Ramos (cell line): ENCODE data around the gene IFNA6.
"Not testable (repeated sequence)": the region's sequence is repeated elsewhere in the genome, so short reads cannot be mapped to it uniquely, and the experiment has no call there.

Experiments used
- in situ Hi-C: fragments of 300-500 bp; cut with MboI; formaldehyde crosslinking; loops from one replicate; pipeline ENCODE4 v1.14.3; 2022; ENCODE audit warnings: low sequenced_read_pairs; ENCODE audit not compliant: unreplicated experiment

The IFNA6 gene

GRCh38 chr9:21350787-21351186 is at the start of gene IFNA6:
IFNA6 (minus strand) TSS chr9:21350887; CDS start chr9:21350887, 0 bp downstream.
- in situ Hi-C loops, result no loop called here

- in situ Hi-C loops, result no loop called here
Measured at GRCh38 chr9:21399956-21400355, 49.3 kb upstream of the IFNA6 start.

DNA sequence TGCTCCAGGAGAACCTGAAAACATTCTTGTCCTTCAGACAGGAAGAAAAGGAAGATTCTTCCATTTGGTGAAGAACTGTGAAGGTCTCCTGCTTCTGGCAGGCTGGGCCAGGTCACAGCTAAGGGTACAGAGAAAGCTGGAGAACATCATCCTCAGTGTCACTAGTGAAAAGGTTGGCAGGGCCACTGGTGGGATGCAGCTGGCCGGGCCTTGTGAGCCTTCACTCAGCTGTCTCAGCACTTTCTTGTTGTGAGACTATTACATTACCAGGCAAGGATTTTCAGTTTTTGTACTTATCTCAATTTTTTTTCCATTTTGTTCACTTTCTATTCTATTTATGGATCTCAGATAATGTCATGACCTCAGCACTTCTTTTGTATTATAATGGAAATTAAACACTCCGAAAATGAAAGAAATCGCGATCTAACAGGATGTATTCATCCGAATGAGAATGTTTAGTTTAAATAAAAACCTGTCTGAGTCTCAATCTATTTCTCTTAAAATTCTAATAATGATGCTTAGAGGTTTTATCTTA is 48.3 kb upstream of the IFNA6 start:
- in situ Hi-C loops, result no loop called here

DNA sequence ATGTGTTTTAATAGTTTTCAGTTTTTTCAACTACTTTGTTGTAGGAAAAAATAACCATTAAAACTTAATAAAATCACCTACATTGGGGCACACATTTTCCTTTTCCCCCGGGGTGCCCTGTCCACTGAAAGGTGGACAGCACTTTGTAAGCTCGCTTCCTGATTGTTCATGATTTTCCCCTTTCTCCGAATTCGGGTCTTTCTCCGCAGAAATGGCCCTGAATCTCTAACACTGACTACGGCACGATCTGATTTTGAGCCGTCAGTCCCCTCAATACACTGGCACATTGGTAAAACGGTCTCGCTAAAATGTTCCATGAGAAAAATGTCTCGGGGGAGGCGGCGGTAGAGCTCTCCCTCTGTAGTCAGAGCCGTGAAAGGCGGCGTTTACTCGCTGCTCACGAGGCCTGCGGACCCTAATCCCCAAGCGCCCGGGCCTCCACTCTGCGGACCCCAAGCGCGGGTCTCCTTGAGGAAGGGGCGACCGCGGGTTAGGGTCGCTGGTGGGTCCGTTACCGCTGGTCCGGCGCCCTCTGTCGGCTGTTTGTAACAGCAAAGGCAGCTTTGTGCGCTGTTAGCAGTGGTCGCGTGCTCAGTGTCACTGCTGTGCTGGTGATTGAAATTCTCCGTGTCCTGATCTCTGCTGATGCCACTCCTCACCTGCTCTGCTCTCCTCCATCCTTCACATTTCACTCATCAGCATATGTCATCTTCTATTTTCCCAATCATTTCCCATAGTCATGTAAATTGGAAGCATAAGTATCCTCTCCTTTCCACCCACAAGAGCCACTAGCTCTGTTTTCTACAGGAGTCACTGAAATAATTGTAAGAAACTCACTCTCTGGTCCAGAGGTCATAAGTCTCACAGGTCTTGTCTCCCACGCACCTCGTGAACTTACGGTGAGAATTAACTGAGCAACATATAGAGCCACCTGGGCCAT is 45.4 kb upstream of the IFNA6 start:
- in situ Hi-C loops, result no loop called here

GRCh38 chr9:21392270-21392669 is 41.6 kb upstream of the IFNA6 start:
- in situ Hi-C loops, result no loop called here

- in situ Hi-C loops, result no loop called here
Measured at GRCh38 chr9:21385131-21385670, 34.5 kb upstream of the IFNA6 start, which contains the start of gene IFNA2. IFNA2 (minus strand) TSS chr9:21385398; CDS start chr9:21385329, 69 bp downstream.

GRCh38 chr9:21383627-21384026 is 32.9 kb upstream of the IFNA6 start:
- in situ Hi-C loops, result no loop called here

- in situ Hi-C loops, result no loop called here
Measured at GRCh38 chr9:21381448-21382339, 31.0 kb upstream of the IFNA6 start.

- in situ Hi-C loops, result not testable (repeated sequence)
Measured at GRCh38 chr9:21371467-21371866, 20.8 kb upstream of the IFNA6 start.

- in situ Hi-C loops, result no loop called here
Measured at GRCh38 chr9:21367957-21368356, 17.3 kb upstream of the IFNA6 start, which contains the start of gene IFNA13. IFNA13 (minus strand) TSS chr9:21368057; CDS start chr9:21368010, 47 bp downstream.

DNA sequence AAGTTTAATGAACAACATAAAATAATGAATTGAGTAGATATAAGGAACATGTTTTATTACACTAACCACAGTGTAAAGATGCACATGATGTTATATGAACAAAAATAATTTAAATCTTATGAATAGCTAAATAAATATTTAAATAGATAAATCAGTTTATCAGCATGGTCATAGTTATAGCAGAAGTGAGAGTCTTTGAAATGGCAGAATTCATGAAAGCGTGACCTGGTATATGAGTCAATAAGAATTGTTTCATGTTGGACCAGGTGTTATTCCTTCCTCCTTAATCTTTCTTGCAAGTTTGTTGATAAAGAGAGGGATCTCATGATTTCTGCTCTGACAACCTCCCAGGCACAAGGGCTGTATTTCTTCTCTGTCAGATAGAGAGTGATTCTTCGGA is 16.5 kb upstream of the IFNA6 start:
- in situ Hi-C loops, result not testable (repeated sequence)

GRCh38 chr9:21362287-21362686 is 11.6 kb upstream of the IFNA6 start:
- in situ Hi-C loops, result no loop called here

- in situ Hi-C loops, result no loop called here
Measured at GRCh38 chr9:21357479-21358460, 7.1 kb upstream of the IFNA6 start.

DNA sequence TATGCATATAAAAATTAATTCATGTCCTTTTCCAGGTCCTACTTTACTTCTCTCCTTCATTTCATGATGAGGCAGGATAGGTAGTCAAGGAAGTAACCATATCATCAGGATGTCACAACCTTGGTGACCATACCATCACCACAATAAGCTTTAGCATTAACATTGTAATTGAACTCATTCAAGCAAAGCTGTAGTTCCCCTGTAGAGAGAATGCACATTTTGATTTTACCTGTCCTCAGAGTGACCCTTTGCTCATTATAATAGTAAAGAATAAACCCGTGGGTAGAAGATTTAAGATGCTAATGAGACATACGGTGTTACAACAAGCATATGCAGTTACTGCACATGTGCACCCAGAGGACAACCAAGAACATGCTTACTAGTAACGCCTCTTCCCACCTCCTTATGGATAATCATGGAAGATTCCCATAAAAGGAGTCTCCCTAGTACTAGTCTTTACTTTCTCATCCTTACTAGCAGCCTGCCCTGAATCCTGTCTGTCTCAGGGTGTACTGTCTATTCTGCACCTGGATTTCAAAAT is 2.2 kb downstream of the IFNA6 start:
- in situ Hi-C loops, result no loop called here

- in situ Hi-C loops, result no loop called here
Measured at GRCh38 chr9:21340735-21341134, 10.0 kb downstream of the IFNA6 start.

DNA sequence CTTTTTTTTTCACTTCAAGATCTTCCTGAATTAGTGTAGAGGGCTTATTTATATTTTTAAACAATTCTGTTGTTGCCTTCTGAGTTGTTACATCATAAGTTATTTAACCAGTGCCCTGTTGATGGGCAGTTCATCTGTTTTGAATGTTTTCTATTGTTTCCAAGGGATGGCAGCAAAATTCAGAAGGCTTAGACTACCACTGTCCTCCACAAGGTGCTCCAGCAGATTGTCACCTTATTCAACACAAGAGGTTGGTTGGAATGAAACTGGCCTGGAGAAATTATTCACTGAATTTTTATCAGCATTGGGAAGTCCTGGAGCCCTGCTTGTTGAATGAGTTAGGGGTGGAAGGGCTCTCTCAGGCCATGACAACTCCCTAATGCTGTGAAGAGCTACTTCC is 14.2 kb downstream of the IFNA6 start:
- in situ Hi-C loops, result no loop called here

DNA sequence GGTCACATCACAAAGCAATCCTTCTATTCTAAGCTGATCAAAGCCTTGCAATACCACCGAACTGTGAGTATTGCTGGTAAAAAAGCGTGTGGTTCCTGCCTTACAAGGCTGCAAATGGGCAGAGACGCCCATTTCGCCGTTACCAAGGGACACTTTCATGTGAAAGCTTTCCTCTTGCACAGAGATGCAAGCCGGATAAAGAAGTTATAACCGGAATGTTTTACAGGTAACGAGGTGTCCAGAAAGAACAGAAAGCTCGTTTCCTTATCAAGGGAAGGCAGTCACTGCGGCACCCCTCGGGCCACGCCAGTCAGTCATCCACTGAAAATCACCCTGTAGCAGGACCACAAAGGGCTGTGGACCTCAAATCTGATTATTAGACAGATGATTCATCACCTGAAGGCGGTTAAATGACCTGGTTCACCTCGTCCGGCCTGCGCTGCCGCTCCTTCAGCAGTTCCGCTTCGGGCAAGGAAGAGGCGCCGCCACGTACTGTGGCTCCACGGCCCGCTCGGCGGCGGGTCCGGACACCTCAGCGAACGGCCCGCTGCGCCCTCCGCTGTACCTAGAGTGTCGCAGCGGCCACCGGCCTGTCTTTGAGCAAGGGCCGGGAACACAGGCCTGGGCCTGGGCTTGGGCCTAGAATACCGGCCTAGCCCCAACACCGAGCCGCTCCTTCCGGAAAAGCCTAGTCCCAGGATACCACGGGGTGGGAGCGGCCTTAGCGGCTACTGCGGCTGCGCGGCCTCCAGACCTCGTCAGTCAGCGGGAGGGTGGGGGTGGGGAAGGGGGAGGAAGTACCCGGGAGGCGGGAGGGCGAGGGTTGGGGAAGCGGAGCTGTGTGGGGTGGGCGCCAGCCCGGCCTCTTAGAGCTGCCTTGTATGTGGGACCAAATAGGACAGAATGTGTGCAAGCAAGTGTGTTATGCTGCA is 15.7 kb downstream of the IFNA6 start, which contains the start of gene KLHL9:
Gene KLHL9, minus strand, starts transcription at position 704 of the 932 bp plus-strand sequence. Its CDS starts 545 bp downstream, at position 159.
- in situ Hi-C loops, result no loop called here

- in situ Hi-C loops, result no loop called here
Measured at GRCh38 chr9:21333226-21333625, 17.5 kb downstream of the IFNA6 start.
